RPMI8226 (cell line): ENCODE measurements around the gene GRB2.
A peak's percentile ranks its signal among the peaks of the same experiment; 100 is the strongest.
"Not testable (repeated sequence)": the region's sequence is repeated elsewhere in the genome, so short reads cannot be mapped to it uniquely, and the experiment has no call there.

Source experiments
- DNase-seq: peaks from one replicate; pipeline ENCODE4 v3.0.0-alpha.2; 2015

Gene GRB2

GRCh38 chr17:75405365-75406221, at the start of gene GRB2:
Gene GRB2 (minus strand): TSS chr17:75405678. CDS start chr17:75393628, 12,050 bp downstream.
- DNase-seq: peak; percentile 98

GRCh38 chr17:75454672-75455071, 49.2 kb upstream of the GRB2 start:
- DNase-seq: not testable (repeated sequence)

GRCh38 chr17:75454193-75454592, 48.7 kb upstream of the GRB2 start:
- DNase-seq: no peak

GRCh38 chr17:75450270-75450669, 44.8 kb upstream of the GRB2 start:
- DNase-seq: no peak

GRCh38 chr17:75447951-75448856, 42.7 kb upstream of the GRB2 start:
- no peak for DNase-seq

GRCh38 chr17:75445896-75446295, 40.4 kb upstream of the GRB2 start:
- not testable (repeated sequence) for DNase-seq

- DNase-seq: no peak
Measured at GRCh38 chr17:75445296-75445695, 39.8 kb upstream of the GRB2 start.

- no peak for DNase-seq
Measured at GRCh38 chr17:75442168-75443103, 37.0 kb upstream of the GRB2 start.

GRCh38 chr17:75440738-75441448, 35.4 kb upstream of the GRB2 start:
- DNase-seq: no peak

- no peak for DNase-seq
Measured at GRCh38 chr17:75439287-75439686, 33.8 kb upstream of the GRB2 start.

GRCh38 chr17:75437404-75437803, 31.9 kb upstream of the GRB2 start:
- DNase-seq: not testable (repeated sequence)

- DNase-seq: not testable (repeated sequence)
Measured at GRCh38 chr17:75434433-75434832, 29.0 kb upstream of the GRB2 start.

GRCh38 chr17:75433218-75433783, 27.8 kb upstream of the GRB2 start:
- DNase-seq: no peak

- no peak for DNase-seq
Measured at GRCh38 chr17:75430159-75430974, 24.9 kb upstream of the GRB2 start.

GRCh38 chr17:75428543-75429469, 23.3 kb upstream of the GRB2 start:
- DNase-seq: no peak

- DNase-seq: no peak
Measured at GRCh38 chr17:75418531-75418930, 13.1 kb upstream of the GRB2 start.

- DNase-seq: no peak
Measured at GRCh38 chr17:75417054-75417580, 11.6 kb upstream of the GRB2 start.

GRCh38 chr17:75416006-75416405, 10.5 kb upstream of the GRB2 start:
- no peak for DNase-seq

- DNase-seq: no peak
Measured at GRCh38 chr17:75414488-75414887, 9.0 kb upstream of the GRB2 start.
